ENCODE measurements around the gene LRRC25. TPM values are rescaled to one million over a fixed set of nuclear protein-coding genes. Genes with fewer than 3 reads are reported as not detected.
"Not testable (repeated sequence)": the region's sequence is repeated elsewhere in the genome, so short reads cannot be mapped to it uniquely, and the experiment has no call there.

Gene LRRC25
- total and polyA plus RNA-seq, 2 of the 4 experiments (the other 2 are of a cell fraction), result 0.03 TPM; not detected in 1

- BruUV-seq (replicated peaks); POLR2A ChIA-PET (ENCODE audit: unreplicated experiment): not testable (repeated sequence)
These were observed 42.7 kb downstream of the LRRC25 start for GRCh38 chr19:18354743-18355142.

More at GRCh38 chr19:18354743-18355142, 42.7 kb downstream of the LRRC25 start:
- H3K27ac ChIP-seq (ENCODE audit: insufficient read depth, low read length); CTCF ChIA-PET; H4K20me1 ChIP-seq (ENCODE audit: insufficient read depth, low read length); H2AK9ac ChIP-seq (replicated peaks; ENCODE audit: low read depth, low read length, poor library complexity); H3K18ac ChIP-seq (ENCODE audit: low read depth, low read length); H3K23ac ChIP-seq (ENCODE audit: low read depth, low read length); H2AK5ac ChIP-seq (ENCODE audit: low read depth, low read length); H2BK5ac ChIP-seq (ENCODE audit: low read depth, low read length, poor library complexity, severe bottlenecking); H4K5ac ChIP-seq (ENCODE audit: low read depth, low read length); H3K79me1 ChIP-seq (ENCODE audit: low read depth in 1 of 2, low read length in 2 of 2); H3K14ac ChIP-seq (replicated peaks; ENCODE audit: low read depth, low read length); H3K4ac ChIP-seq (ENCODE audit: low read depth, low read length); H3K56ac ChIP-seq (ENCODE audit: extremely low read depth, insufficient read depth, low read length); H4K91ac ChIP-seq (ENCODE audit: insufficient read depth, low read depth, low read length); H2BK15ac ChIP-seq (ENCODE audit: low read depth, low read length); H3K27me3 ChIP-seq (ENCODE audit: control insufficient read depth, insufficient read depth, low read length); DNase-seq; H3K4me1 ChIP-seq (ENCODE audit: control insufficient read depth, insufficient read depth, low read length); H3K9me1 ChIP-seq (ENCODE audit: insufficient read depth, low read length); H3K4me2 ChIP-seq (ENCODE audit: low read depth, low read length); H4K8ac ChIP-seq (ENCODE audit: low read depth in 2 of 2, low read length in 2 of 2); ATAC-seq (ENCODE audit: low read depth); H3K4me3 ChIP-seq (ENCODE audit: insufficient read depth, low read depth, low read length); intact Hi-C loops (cut with micrococcal nuclease); H3K9ac ChIP-seq (ENCODE audit: low read depth, low read length); H2AFZ ChIP-seq (replicated peaks; ENCODE audit: low read length, poor library complexity); H3K9me3 ChIP-seq (ENCODE audit: control insufficient read depth, insufficient read depth, low read length); dilution Hi-C loops (cut with HindIII; ENCODE audit: low sequenced_read_pairs, unreplicated experiment); H2BK20ac ChIP-seq (ENCODE audit: low read depth, low read length); H2BK120ac ChIP-seq (ENCODE audit: low read depth, low read length): not testable (repeated sequence)
- in situ Hi-C loops (cut with MboI; ENCODE audit: low sequenced_read_pairs), result loop anchor here (5.0 kb wide), 1 partner anchor 53 kb away; no protein-coding TSS in a partner anchor
- no CpG with 5 or more reads among the region's 7 CpGs for WGBS, 2 experiments (ENCODE audit: extremely low coverage in 2 of 2, insufficient read length in 1 of 2)
- H3K36me3 ChIP-seq (ENCODE audit: control insufficient read depth, insufficient read depth, low read length), result peaks cover 32% of the 10 kb centered on the region
